ENCODE results near the gene SMURF1. TPM values are rescaled to one million over a fixed set of nuclear protein-coding genes. Genes with fewer than 3 reads are reported as not detected.
A peak's percentile ranks its signal among the peaks of the same experiment; 100 is the strongest.

The SMURF1 gene
- total RNA-seq, 2 experiments from 2014 or later, result 30.0 to 32.4 TPM

GRCh38 chr7:99142727-99143520, 984 bp downstream of the SMURF1 start:
- ChIA-PET CTCF (no interaction called here), POLR2A (interaction anchor here (0.6 to 1.1 kb wide), 2 partner anchors 31 to 56 kb away, joined by 3 read pairs; no protein-coding TSS in a partner anchor)
- no peaks in the 10 kb centered on the region for H3K36me3 ChIP-seq (ENCODE audit: insufficient read depth, low read length)
- H3K4me3 Mint-ChIP-seq, result peak overlapping the region; percentile 96
- H3K27ac Mint-ChIP-seq, result peak overlapping the region; percentile 96
- peaks cover 51% of the 10 kb centered on the region for H3K4me1 Mint-ChIP-seq (ENCODE audit: low read depth)
- no peaks in the 10 kb centered on the region for H3K27me3 Mint-ChIP-seq
- H3K4me3 ChIP-seq (ENCODE audit: low read length), result peak overlapping the region; percentile 64
- peaks cover 28% of the 10 kb centered on the region for H3K4me1 ChIP-seq (ENCODE audit: insufficient read depth, low read length)
- H3K9me3 Mint-ChIP-seq, result no peaks in the 10 kb centered on the region
- H3K9me3 ChIP-seq (ENCODE audit: control insufficient read depth in 1 of 2, insufficient read depth in 1 of 2, low read length in 2 of 2), result no peaks in the 10 kb centered on the region
- H3K27ac ChIP-seq (ENCODE audit: low read depth in 1 of 2, low read length in 2 of 2), result peak overlapping the region; percentile 64 to 71
- intact Hi-C loops (cut with DNase I, micrococcal nuclease), result loop anchor here (2.0 to 10.0 kb wide), 6 partner anchors 184 to 942 kb away; partner anchors contain the start of genes ARPC1A (in 2 of the 2), BRI3 (in 1 of the 2), COPS6 (in 1 of the 2) and ZNF3 (in 1 of the 2)
- TF ChIP-seq CTCF (IDR thresholded peaks at IDR 0.05), result no peak
- peak; percentile 57 for ATAC-seq (ENCODE audit: poor library complexity)
- peak; percentile 75 to 96 (median 88) for DNase-seq
- H3K27me3 ChIP-seq (ENCODE audit: control insufficient read depth in 1 of 2, insufficient read depth in 2 of 2, low read length in 2 of 2), result no peaks in the 10 kb centered on the region
- peaks cover 12% of the 10 kb centered on the region for H3K36me3 Mint-ChIP-seq (ENCODE audit: low read depth)

GRCh38 chr7:99141841-99142726, 1.8 kb downstream of the SMURF1 start:
- POLR2A ChIA-PET, result interaction anchor here (0.6 to 1.5 kb wide), 6 partner anchors 11 to 959 kb away, joined by 3 to 5 read pairs (median 3); partner anchors contain the start of genes AP4M1, MCM7 and TRRAP
- peak; percentile 57 for ATAC-seq (ENCODE audit: poor library complexity)
- H3K4me1 Mint-ChIP-seq (ENCODE audit: low read depth), result peaks cover 54% of the 10 kb centered on the region

More at GRCh38 chr7:99141841-99142726, 1.8 kb downstream of the SMURF1 start:
- peak; percentile 56 to 85 (median 66) for DNase-seq
- peaks cover 28% of the 10 kb centered on the region for H3K4me1 ChIP-seq (ENCODE audit: insufficient read depth, low read length)
- peak overlapping the region; percentile 96 for H3K4me3 Mint-ChIP-seq
- intact Hi-C loops (cut with DNase I, micrococcal nuclease), result loop anchor here (2.0 to 10.0 kb wide), 6 partner anchors 185 to 943 kb away; partner anchors contain the start of genes ARPC1A (in 2 of the 2), BRI3 (in 1 of the 2), COPS6 (in 1 of the 2) and ZNF3 (in 1 of the 2)
- no peaks in the 10 kb centered on the region for H3K9me3 ChIP-seq (ENCODE audit: control insufficient read depth in 1 of 2, insufficient read depth in 1 of 2, low read length in 2 of 2)
- no peaks in the 10 kb centered on the region for H3K36me3 ChIP-seq (ENCODE audit: insufficient read depth, low read length)
- H3K4me3 ChIP-seq (ENCODE audit: low read length), result peak overlapping the region; percentile 64
- H3K27me3 Mint-ChIP-seq, result no peaks in the 10 kb centered on the region
- no peaks in the 10 kb centered on the region for H3K27me3 ChIP-seq (ENCODE audit: control insufficient read depth in 1 of 2, insufficient read depth in 2 of 2, low read length in 2 of 2)
- peaks cover 12% of the 10 kb centered on the region for H3K36me3 Mint-ChIP-seq (ENCODE audit: low read depth)
- peak overlapping the region; percentile 71 to 79 for H3K27ac ChIP-seq (ENCODE audit: low read depth in 1 of 2, low read length in 2 of 2)
- peak overlapping the region; percentile 96 for H3K27ac Mint-ChIP-seq
- CTCF ChIA-PET, result no interaction called here
- TF ChIP-seq CTCF (IDR thresholded peaks at IDR 0.05), result no peak
- H3K9me3 Mint-ChIP-seq, result no peaks in the 10 kb centered on the region

All from CD4-positive, alpha-beta T cell (primary cell).